AG04450 (cell line): ENCODE results near the gene KMT2D. TPM values are rescaled to one million over a fixed set of nuclear protein-coding genes. Genes with fewer than 3 reads are reported as not detected.

Experiments used
- CTCF ChIA-PET: fragments of 300-600, 350-600 bp; formaldehyde crosslinking; extraction: SDS; loops from one replicate; lab custom pipeline; 2022; ENCODE audit warnings: antibody characterized with exemption, inconsistent platforms; lab: Charles Lee
- POLR2A ChIA-PET: fragments of 350-600 bp; formaldehyde crosslinking; extraction: SDS; loops from one replicate; lab custom pipeline; 2021; ENCODE audit warnings: antibody characterized with exemption, inconsistent platforms; lab: Yijun Ruan, JAX
- DNase-seq: peaks from one replicate; pipeline ENCODE4 v3.0.0-alpha.2; 2011; ENCODE audit warnings: low read depth, low spot score
- H3K27ac ChIP-seq: one replicate; pipeline ENCODE4 v1.5.1; 2012; ENCODE audit warnings: low read depth, low read length, control low read depth
- H3K27me3 ChIP-seq: one replicate; pipeline ENCODE4 v1.6.0; 2012; ENCODE audit warnings: low read length; ENCODE audit not compliant: control insufficient read depth, insufficient read depth
- H3K4me3 ChIP-seq: 2 replicates; pipeline ENCODE4 v1.5.1; 2011; ENCODE audit warnings: mild to moderate bottlenecking, low read depth, low read length, control low read depth
- H3K9me3 ChIP-seq: 2 replicates; pipeline ENCODE4 v1.5.1; 2012; ENCODE audit warnings: low read length; ENCODE audit not compliant: control insufficient read depth, insufficient read depth
- polyA plus RNA-seq: library from polyadenylated mRNA; depleted of rRNA; stranded (reverse); fragments of >200 nt; gene quantifications from 2 replicates; pipeline ENCODE4 v1.2.3, GENCODE V29; 2011; rRNA removed
- TF ChIP-seq, protein P1 (sequence below): IDR thresholded peaks from 2 replicates; pipeline ENCODE4 v1.5.1; 2011; ENCODE audit warnings: low read depth, low read length, control low read depth, inconsistent platforms

KMT2D gene
- polyA plus RNA-seq, 1 experiment: 8.9 TPM

DNA sequence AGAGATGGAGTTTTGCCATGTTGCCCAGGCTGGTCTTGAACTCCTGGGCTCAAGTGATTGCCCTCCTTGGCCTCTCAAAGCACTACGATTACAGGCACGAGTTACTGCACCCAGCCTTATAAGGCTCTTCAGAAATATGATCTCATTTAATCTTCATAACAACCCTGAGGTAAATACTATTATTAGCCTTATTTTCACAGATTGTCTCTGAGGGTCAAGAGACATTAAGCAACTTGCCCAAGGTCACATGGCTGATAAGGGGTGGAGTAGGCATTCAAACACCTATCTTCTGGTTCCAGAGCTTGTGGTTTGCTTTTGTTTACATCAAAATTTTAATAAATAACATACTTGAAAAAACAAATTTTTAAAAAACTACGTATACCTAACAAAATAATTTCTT lies 47.2 kb downstream of the KMT2D start:
- no peak overlapping the region for H3K27ac ChIP-seq
- no peak overlapping the region for H3K4me3 ChIP-seq
- no peaks in the 10 kb centered on the region; the same call in 1 of the 2 replicates for H3K9me3 ChIP-seq
- POLR2A ChIA-PET: interaction anchor here (1.2 kb wide), 1 partner anchor 17 kb away, joined by 3 read pairs; no protein-coding TSS in a partner anchor
- TF ChIP-seq, protein P1, sequence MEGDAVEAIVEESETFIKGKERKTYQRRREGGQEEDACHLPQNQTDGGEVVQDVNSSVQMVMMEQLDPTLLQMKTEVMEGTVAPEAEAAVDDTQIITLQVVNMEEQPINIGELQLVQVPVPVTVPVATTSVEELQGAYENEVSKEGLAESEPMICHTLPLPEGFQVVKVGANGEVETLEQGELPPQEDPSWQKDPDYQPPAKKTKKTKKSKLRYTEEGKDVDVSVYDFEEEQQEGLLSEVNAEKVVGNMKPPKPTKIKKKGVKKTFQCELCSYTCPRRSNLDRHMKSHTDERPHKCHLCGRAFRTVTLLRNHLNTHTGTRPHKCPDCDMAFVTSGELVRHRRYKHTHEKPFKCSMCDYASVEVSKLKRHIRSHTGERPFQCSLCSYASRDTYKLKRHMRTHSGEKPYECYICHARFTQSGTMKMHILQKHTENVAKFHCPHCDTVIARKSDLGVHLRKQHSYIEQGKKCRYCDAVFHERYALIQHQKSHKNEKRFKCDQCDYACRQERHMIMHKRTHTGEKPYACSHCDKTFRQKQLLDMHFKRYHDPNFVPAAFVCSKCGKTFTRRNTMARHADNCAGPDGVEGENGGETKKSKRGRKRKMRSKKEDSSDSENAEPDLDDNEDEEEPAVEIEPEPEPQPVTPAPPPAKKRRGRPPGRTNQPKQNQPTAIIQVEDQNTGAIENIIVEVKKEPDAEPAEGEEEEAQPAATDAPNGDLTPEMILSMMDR: no peak
- no peaks in the 10 kb centered on the region for H3K27me3 ChIP-seq
- CTCF ChIA-PET: interaction anchor here (1.1 to 3.1 kb wide), 3 partner anchors 17 to 39 kb away, joined by 3 to 9 read pairs (median 6); no protein-coding TSS in a partner anchor
- no peak for DNase-seq

DNA sequence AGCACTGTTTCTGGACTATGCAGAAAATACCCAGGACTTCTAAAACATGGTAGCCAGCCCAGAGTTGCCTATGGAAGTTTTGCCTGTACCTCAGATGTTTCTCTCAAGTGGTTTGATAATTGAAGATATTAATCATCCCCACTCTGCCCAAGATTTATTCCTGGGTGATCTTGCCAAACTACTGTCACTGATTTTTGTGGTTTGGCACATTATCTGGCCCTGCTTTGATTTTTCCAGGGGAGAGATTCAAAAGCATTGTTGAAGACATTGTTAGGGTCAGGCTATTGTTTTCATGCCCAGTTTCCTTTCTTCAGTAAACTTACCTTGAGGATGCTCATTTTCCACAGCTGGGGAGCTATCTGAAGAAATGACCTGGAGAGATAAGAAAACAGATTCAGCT lies 47.9 kb downstream of the KMT2D start:
- TF ChIP-seq, protein P1: no peak
- ChIA-PET POLR2A (interaction anchor here (1.2 kb wide), 1 partner anchor 16 kb away, joined by 3 read pairs; no protein-coding TSS in a partner anchor), CTCF (interaction anchor here (1.1 to 3.1 kb wide), 2 partner anchors 16 to 39 kb away, joined by 3 to 9 read pairs; no protein-coding TSS in a partner anchor)
- no peak for DNase-seq
- Histone ChIP-seq H3K27ac (no peak overlapping the region), H3K9me3 (no peaks in the 10 kb centered on the region), H3K4me3 (no peak overlapping the region), H3K27me3 (no peaks in the 10 kb centered on the region)

Other genes with a start within 250 kb of the KMT2D start
- gene CACNB3, start 242.3 kb downstream of the KMT2D start, polyA plus RNA-seq: 44.9 and 51.7 TPM in 2 replicates
- 56.6 and 57.4 TPM in 2 replicates for gene DDX23, start 208.6 kb downstream of the KMT2D start, polyA plus RNA-seq
- gene RND1, start 194.9 kb downstream of the KMT2D start, polyA plus RNA-seq: 0.36 and 0.42 TPM in 2 replicates
- gene FKBP11, start 135.3 kb downstream of the KMT2D start, polyA plus RNA-seq: 85.9 and 99.2 TPM in 2 replicates
- 260 TPM in 2 replicates for gene ARF3, start 103.3 kb downstream of the KMT2D start, polyA plus RNA-seq
- gene WNT10B, start 89.1 kb downstream of the KMT2D start, polyA plus RNA-seq: 0.24 and 0.26 TPM in 2 replicates
- gene WNT1, start 82.5 kb downstream of the KMT2D start, polyA plus RNA-seq: not detected in 2 replicates
- gene DDN, start 61.4 kb downstream of the KMT2D start, polyA plus RNA-seq: 0.02 and 0.04 TPM in 2 replicates
- gene PRKAG1, start 42.0 kb downstream of the KMT2D start, polyA plus RNA-seq: 112 and 130 TPM in 2 replicates
- gene RHEBL1, start 9.2 kb upstream of the KMT2D start, polyA plus RNA-seq: 0.31 and 0.51 TPM in 2 replicates
- not detected in 2 replicates for gene DHH, start 34.0 kb upstream of the KMT2D start, polyA plus RNA-seq
- 34.1 and 37.3 TPM in 2 replicates for gene LMBR1L, start 50.1 kb upstream of the KMT2D start, polyA plus RNA-seq
- 2,720 and 2,965 TPM in 2 replicates for gene TUBA1B, start 70.6 kb upstream of the KMT2D start, polyA plus RNA-seq
- gene TUBA1A, start 128.3 kb upstream of the KMT2D start, polyA plus RNA-seq: 1,918 and 2,457 TPM in 2 replicates
- gene TUBA1C, start 204.3 kb upstream of the KMT2D start, polyA plus RNA-seq: 947 and 1,207 TPM in 2 replicates
- not detected in 2 replicates for gene PRPH, start 234.4 kb upstream of the KMT2D start, polyA plus RNA-seq